ENCODE data around the gene C19orf33. TPM values are rescaled to one million over a fixed set of nuclear protein-coding genes. Genes with fewer than 3 reads are reported as not detected.

Gene C19orf33
- total RNA-seq, 6 experiments from 2014 or later, result 1.8 TPM; not detected in 5

- intact Hi-C loops (cut with DNase I), result no loop called here
- no peak for TF ChIP-seq POLR2A (IDR thresholded peaks at IDR 0.05)
- no peak for TF ChIP-seq CTCF (IDR thresholded peaks at IDR 0.05)
- Histone ChIP-seq H3K4me1 (no peaks in the 10 kb centered on the region), H3K4me3 (no peak overlapping the region), H3K27me3 (no peaks in the 10 kb centered on the region), H3K9me3 (no peaks in the 10 kb centered on the region), H3K36me3 (peaks cover 0 to 3% (median 0%) of the 10 kb centered on the region in 4 donors), H3K27ac (no peak overlapping the region)
- no peak for ATAC-seq
- whole genome bisulfite sequencing (ENCODE audit: insufficient coverage, low coverage, low lambda C conversion rate, missing lambda C conversion rate), result 87% methylated on average over 3 of the region's 24 CpGs
- DNase-seq, result no peak
Measured at GRCh38 chr19:38308926-38309614, 5.0 kb downstream of the C19orf33 start.

GRCh38 chr19:38309615-38310278 lies 5.7 kb downstream of the C19orf33 start:
- intact Hi-C loops (cut with DNase I), result no loop called here

GRCh38 chr19:38310279-38310670 lies 6.2 kb downstream of the C19orf33 start:
- ATAC-seq (no peak), DNase-seq (no peak)
- H3K36me3 ChIP-seq, result peaks cover 0 to 3% (median 0%) of the 10 kb centered on the region in 4 donors
- no peak overlapping the region for H3K4me3 ChIP-seq
- H3K9me3 ChIP-seq, result no peaks in the 10 kb centered on the region
- WGBS (ENCODE audit: insufficient coverage, low coverage, low lambda C conversion rate, missing lambda C conversion rate), result 52% methylated on average over 2 of the region's 2 CpGs
- TF ChIP-seq POLR2A (IDR thresholded peaks at IDR 0.05), result no peak
- no peak for TF ChIP-seq CTCF (IDR thresholded peaks at IDR 0.05)
- no peaks in the 10 kb centered on the region for H3K27me3 ChIP-seq
- intact Hi-C loops (cut with DNase I), result no loop called here
- peaks cover 0 to 3% (median 0%) of the 10 kb centered on the region in 4 donors for H3K4me1 ChIP-seq
- H3K27ac ChIP-seq, result no peak overlapping the region

More at GRCh38 chr19:38309615-38310278, 5.7 kb downstream of the C19orf33 start:
- Histone ChIP-seq H3K4me1 (no peaks in the 10 kb centered on the region), H3K27ac (no peak overlapping the region), H3K9me3 (no peaks in the 10 kb centered on the region), H3K27me3 (no peaks in the 10 kb centered on the region), H3K36me3 (peaks cover 0 to 3% (median 0%) of the 10 kb centered on the region in 4 donors), H3K4me3 (no peak overlapping the region)
- DNase-seq, result no peak
- no CpG with 5 or more reads among the region's 3 CpGs for WGBS (ENCODE audit: insufficient coverage, low coverage, low lambda C conversion rate, missing lambda C conversion rate)
- TF ChIP-seq POLR2A (IDR thresholded peaks at IDR 0.05) (no peak), CTCF (IDR thresholded peaks at IDR 0.05) (no peak)
- ATAC-seq, result no peak

GRCh38 chr19:38310986-38311385 lies 6.9 kb downstream of the C19orf33 start:
- no peak for ATAC-seq
- DNase-seq, result no peak
- Histone ChIP-seq H3K27ac (no peak overlapping the region), H3K36me3 (peaks cover 0 to 3% (median 0%) of the 10 kb centered on the region in 4 donors), H3K9me3 (no peaks in the 10 kb centered on the region), H3K27me3 (no peaks in the 10 kb centered on the region), H3K4me3 (no peak overlapping the region), H3K4me1 (peaks cover 0 to 5% (median 0%) of the 10 kb centered on the region in 4 donors)
- intact Hi-C loops (cut with DNase I), result no loop called here
- no peak for TF ChIP-seq POLR2A (IDR thresholded peaks at IDR 0.05)
- no peak for TF ChIP-seq CTCF (IDR thresholded peaks at IDR 0.05)
- 97% methylated on average over 6 of the region's 6 CpGs for WGBS (ENCODE audit: insufficient coverage, low coverage, low lambda C conversion rate, missing lambda C conversion rate)
